HG03565 (cell line): ENCODE data around the gene ITPR1.

Source experiments
- ATAC-seq: cut with Tn5 transposase; IDR thresholded peaks from one replicate; pipeline ENCODE4 v1.9.1; 2021; ENCODE audit warnings: mild to moderate bottlenecking, moderate library complexity; ENCODE audit not compliant: unreplicated experiment

ITPR1 gene

DNA sequence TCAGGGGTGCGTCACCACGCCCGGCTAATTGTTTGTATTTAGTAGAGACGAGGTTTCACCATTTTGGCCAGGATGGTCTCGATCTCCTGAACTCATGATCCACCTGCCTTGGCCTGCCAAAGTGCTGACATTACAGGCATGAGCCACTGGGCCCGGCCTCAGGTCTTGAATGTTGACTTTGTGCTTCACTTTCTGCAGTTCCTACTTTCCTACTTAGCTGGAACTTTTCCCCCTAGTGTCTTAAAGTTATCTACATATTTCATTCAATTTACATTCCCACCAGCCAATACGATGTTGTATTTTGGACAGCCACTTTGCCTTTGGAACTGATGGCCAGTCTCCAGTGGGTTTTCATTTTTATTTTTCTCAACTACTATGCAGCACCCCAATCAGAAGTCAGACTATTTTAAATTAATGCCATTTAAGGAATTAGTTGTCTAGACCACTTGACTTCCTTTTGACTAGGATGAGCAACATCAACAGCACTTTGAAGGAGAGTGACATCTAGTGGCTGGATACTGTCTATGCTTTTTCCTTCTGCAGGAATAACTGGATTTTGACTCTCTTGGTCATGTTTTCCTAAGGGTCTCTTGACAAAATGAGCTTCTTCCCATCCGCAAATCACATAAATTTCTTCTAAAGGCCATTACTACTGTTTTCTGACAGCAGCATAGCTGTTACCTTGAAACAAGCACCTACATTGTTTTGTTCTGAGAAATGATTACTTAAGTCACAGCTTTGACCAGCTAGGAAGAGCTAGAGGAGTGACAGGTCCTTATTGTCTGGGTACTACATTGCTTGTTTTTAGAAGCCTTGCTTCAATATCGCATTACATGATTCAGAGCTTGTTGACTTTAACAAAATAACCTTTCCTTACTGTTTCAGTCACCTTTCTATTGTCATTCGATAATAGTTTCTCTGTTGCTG, 140.2 kb downstream of the ITPR1 start:
- peak; percentile 52 for ATAC-seq

DNA sequence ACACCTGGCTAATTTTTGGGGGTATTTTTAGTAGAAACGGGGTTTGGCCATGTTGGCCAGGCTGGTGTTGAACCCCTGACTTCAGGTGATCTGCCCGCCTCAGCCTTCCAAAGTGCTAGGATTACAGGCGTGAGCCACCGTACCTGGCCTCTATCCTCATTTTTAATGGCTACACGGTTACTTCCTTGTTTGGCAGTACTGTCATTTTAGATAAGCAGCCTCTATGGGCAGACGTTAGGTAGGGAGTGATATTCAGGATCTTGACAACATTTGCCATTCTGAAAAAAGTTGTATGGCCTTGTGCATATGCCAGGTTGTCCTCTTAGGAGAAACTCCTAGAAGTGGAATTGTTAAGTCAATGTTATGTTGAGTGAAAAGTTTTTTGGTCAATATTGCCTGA, 141.7 kb downstream of the ITPR1 start:
- no peak for ATAC-seq

- ATAC-seq, result no peak
Measured at GRCh38 chr3:4637265-4637664, 144.1 kb downstream of the ITPR1 start.

- no peak for ATAC-seq
Measured at GRCh38 chr3:4641863-4642563, 148.9 kb downstream of the ITPR1 start.

- no peak for ATAC-seq
Measured at GRCh38 chr3:4642611-4643010, 149.5 kb downstream of the ITPR1 start.

DNA sequence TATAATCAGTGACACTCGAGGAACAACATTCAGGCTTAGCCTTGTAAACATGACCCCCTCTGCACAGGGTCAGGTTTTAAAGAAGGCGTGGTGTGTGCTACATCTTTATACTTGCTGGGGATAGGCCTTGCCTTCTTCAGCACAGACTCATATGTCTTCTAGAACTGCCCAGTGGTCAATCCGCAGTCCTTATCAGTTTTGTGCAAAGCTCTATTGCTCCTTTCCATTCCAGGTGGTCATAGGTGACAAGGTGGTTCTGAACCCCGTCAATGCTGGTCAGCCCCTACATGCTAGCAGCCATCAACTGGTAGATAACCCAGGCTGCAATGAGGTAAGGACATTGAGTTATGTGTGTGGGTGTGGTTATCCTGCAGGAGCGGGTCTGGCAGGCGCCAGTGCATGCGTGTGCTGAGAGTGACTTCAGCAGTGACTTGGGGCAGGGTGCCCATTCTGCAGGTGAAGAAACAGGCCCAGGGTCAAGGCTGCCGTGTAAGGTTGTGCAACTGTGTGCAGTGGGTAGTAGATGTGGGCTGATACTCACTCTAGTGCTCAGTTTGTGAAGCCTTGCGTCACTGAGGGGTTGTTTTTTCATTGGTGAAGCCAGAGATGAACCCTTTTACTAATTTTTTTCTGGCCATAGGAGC, 150.9 kb downstream of the ITPR1 start:
- no peak for ATAC-seq

GRCh38 chr3:4644951-4645350, 151.8 kb downstream of the ITPR1 start:
- no peak for ATAC-seq

- ATAC-seq, result no peak
Measured at GRCh38 chr3:4645468-4645867, 152.3 kb downstream of the ITPR1 start.

GRCh38 chr3:4647411-4647810, 154.3 kb downstream of the ITPR1 start:
- ATAC-seq, result no peak

DNA sequence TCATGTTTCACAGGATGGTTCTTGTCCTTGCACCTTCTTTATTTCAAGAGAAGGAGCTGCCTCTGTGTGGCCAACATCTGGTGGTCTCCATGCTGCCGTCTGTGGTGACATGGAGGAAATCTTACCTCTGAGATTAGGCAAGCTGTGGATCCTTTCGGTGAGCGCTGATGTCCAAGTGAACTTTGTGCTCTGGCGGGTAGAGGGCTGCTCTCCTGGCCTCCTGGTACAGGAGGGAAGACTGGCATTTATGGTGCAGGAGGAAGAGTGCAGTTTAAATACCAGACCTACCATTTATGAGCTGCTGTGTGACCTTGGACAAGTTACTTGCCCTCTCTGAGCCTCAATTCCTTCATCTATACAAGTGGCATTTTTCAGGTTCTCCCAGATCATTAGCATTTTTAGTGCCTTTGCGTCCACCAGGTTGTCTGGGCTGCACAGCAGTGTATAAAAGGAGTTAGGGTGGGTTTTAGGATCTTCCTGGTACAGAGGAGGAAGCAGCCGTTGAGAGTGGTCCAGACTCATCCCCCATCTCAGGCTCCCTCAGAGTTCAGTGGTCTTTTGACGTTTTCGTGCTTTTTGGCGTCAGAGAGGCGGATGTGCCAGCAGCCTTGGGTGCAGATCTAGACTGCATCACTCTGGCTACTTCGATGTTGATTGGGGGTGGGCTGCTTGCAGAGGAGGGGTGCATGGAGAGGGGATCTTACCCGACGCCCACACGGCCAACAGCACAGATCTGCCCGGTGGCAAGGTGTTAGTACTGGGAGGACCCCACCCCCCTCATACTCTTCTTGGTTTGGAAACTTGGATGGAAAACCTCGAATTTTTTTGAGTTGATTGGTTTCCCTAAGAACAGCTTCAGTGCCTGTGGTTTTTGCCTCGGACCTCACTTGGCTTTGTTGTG, 162.2 kb downstream of the ITPR1 start:
- ATAC-seq, result no peak

GRCh38 chr3:4656059-4656458, 162.9 kb downstream of the ITPR1 start:
- ATAC-seq, result no peak

DNA sequence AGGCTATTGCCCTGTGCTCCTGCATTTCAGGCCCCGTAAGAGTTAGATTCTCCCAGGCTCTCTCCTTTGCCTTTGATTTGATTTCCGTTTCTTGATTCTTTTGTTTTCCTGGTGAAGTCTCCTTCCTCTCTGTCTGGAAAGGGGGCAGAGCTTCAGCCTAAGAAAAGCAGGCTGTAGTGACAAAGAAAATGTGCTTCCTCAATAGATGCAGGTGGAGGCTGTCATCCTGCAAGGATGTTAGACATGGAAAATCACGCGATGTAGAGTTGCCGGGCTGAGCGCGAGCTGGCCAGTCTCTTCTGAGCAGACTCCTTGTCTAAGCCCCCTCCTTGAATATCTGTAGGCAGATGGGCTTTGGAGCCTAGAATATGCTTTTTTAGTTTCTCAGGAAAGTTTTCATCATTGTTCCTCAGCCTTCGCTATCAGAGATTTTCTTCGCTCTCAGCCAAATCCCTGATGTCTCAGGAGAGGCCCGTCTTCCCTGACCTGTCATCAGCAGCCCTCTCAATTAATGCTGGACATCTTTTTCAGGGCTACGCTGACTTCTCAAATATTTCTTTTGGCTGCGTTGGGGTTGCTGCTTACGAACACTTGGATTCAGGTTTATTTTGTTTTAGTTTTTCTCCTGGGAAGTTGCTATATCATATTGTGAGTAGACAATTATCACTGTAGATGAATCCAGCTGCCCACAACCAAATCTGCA, 163.6 kb downstream of the ITPR1 start:
- no peak for ATAC-seq

- ATAC-seq, result no peak
Measured at GRCh38 chr3:4660936-4661335, 167.8 kb downstream of the ITPR1 start.

DNA sequence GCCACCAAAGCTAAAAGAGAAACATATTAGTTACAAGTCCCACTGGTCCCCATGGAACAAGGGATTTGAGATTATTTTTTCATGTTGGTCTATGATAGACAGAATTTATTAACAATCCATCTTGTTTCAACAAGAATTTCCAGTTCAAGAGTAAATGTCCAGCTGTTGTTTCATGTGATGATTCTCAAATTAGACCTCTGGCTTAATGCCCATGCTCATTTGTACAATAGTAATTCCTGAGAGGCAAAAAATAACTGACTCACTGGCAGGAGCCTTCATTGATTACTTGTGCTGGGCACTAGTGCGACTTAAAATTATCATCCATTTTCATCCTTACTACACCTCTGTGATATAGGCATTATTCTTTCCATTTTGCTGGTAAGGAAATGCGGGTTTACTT, 171.3 kb downstream of the ITPR1 start:
- no peak for ATAC-seq

- ATAC-seq, result no peak
Measured at GRCh38 chr3:4665197-4665596, 172.0 kb downstream of the ITPR1 start.

- no peak for ATAC-seq
Measured at GRCh38 chr3:4666071-4666470, 172.9 kb downstream of the ITPR1 start.

DNA sequence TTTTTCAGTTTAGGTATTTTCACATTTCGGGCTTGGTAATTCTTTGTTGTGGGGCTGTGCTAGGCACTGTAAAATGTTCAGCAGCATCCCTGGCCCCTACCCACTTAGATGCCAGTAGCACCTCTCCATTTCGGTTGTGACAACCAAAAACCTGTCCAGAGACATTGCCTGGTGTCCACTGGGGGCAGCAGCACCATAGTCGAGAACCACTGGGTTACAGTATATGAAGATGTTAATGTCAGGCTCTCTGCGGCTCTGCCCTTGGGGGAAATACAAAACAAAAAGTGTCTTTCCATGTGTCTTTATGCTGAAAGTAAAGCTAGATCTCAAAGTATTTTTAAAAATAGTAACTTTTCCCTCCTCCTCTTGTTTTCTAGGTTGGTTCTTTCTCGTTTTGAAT, 177.2 kb downstream of the ITPR1 start:
- no peak for ATAC-seq

- no peak for ATAC-seq
Measured at GRCh38 chr3:4672725-4673275, 179.7 kb downstream of the ITPR1 start.

DNA sequence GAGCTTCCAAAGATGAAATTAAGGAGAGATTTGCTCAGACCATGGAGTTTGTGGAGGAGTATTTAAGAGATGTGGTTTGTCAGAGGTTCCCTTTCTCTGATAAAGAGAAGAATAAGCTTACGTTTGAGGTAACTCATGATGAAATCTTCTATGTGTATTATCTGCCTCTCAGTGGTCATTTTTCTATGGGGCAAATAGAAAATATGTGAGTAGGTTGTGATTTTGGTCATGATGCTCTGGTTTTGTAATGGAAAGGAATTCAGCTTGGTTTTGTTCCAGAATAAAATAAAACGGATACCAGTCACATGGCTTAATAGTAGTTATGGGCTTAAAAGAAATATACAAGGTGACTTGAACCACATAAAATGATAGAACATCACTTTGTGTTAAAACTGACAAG, 181.1 kb downstream of the ITPR1 start:
- ATAC-seq, result no peak

GRCh38 chr3:4675704-4676103, 182.6 kb downstream of the ITPR1 start:
- ATAC-seq, result no peak
